HEK293T (cell line): ENCODE results near the gene MXRA7.
"Not testable (repeated sequence)": the region's sequence is repeated elsewhere in the genome, so short reads cannot be mapped to it uniquely, and the experiment has no call there.

Experiments used
- CTCF ChIA-PET: fragments of 350-600 bp; formaldehyde crosslinking; extraction: SDS; loops from one replicate; lab custom pipeline; 2021; ENCODE audit warnings: antibody characterized with exemption, inconsistent platforms; lab: Yijun Ruan, JAX
- POLR2A ChIA-PET: fragments of 350-600 bp; formaldehyde crosslinking; extraction: SDS; loops from one replicate; lab custom pipeline; 2020; ENCODE audit warnings: antibody characterized with exemption, inconsistent platforms; lab: Yijun Ruan, JAX
- DNase-seq: peaks from one replicate; pipeline ENCODE4 v3.0.0; 2012; ENCODE audit warnings: mixed read lengths; ENCODE audit errors: extremely low spot score
- ARNT ChIP-seq: fragments of 450-650 bp; IDR thresholded peaks from 2 replicates; pipeline ENCODE4 v1.6.1; 2017; ENCODE audit warnings: mild to moderate bottlenecking
- CTBP1 ChIP-seq: fragments of 450-650 bp; IDR thresholded peaks from 2 replicates; pipeline ENCODE4 v1.6.1; 2016; ENCODE audit warnings: borderline replicate concordance
- ELF4 ChIP-seq: fragments of 450-650 bp; IDR thresholded peaks from 2 replicates; pipeline ENCODE4 v1.6.1; 2017; ENCODE audit warnings: antibody characterized with exemption
- FOXA1 ChIP-seq: fragments of 450-650 bp; IDR thresholded peaks from 2 replicates; pipeline ENCODE4 v1.6.1; 2016; ENCODE audit warnings: mild to moderate bottlenecking
- FOXK2 ChIP-seq: fragments of 450-650 bp; IDR thresholded peaks from 2 replicates; pipeline ENCODE4 v1.6.1; 2016; ENCODE audit warnings: mild to moderate bottlenecking
- FOXM1 ChIP-seq: fragments of 450-650 bp; IDR thresholded peaks from 2 replicates; pipeline ENCODE4 v1.6.1; 2017; ENCODE audit warnings: mild to moderate bottlenecking, borderline replicate concordance
- HDGF ChIP-seq: fragments of 450-650 bp; IDR thresholded peaks from 2 replicates; pipeline ENCODE4 v1.6.1; 2017; ENCODE audit warnings: antibody characterized with exemption, borderline replicate concordance
- L3MBTL2 ChIP-seq: fragments of 450-650 bp; conservative IDR thresholded peaks from 2 replicates; pipeline ENCODE4 v1.6.1; 2016; ENCODE audit warnings: mild to moderate bottlenecking
- LEF1 ChIP-seq: fragments of 450-650 bp; IDR thresholded peaks from 2 replicates; pipeline ENCODE4 v1.6.1; 2017; ENCODE audit warnings: mild to moderate bottlenecking, borderline replicate concordance
- NFRKB ChIP-seq: fragments of 450-650 bp; IDR thresholded peaks from 2 replicates; pipeline ENCODE4 v1.6.1; 2016; ENCODE audit warnings: mild to moderate bottlenecking, moderate library complexity
- SP1 ChIP-seq: fragments of 450-650 bp; IDR thresholded peaks from 2 replicates; pipeline ENCODE4 v1.6.1; 2017
- SUZ12 ChIP-seq: fragments of 450-650 bp; IDR thresholded peaks from 2 replicates; pipeline ENCODE4 v1.6.1; 2016; ENCODE audit warnings: mild to moderate bottlenecking
- TARDBP ChIP-seq: fragments of 450-650 bp; IDR thresholded peaks from 2 replicates; pipeline ENCODE4 v1.6.1; 2016
- ZNF384 ChIP-seq: fragments of 450-650 bp; IDR thresholded peaks from 2 replicates; pipeline ENCODE4 v1.6.1; 2016
- TF ChIP-seq, protein P1 (sequence below): fragments of 450-650 bp; IDR thresholded peaks from 2 replicates; pipeline ENCODE4 v1.6.1; 2016

Gene MXRA7

DNA sequence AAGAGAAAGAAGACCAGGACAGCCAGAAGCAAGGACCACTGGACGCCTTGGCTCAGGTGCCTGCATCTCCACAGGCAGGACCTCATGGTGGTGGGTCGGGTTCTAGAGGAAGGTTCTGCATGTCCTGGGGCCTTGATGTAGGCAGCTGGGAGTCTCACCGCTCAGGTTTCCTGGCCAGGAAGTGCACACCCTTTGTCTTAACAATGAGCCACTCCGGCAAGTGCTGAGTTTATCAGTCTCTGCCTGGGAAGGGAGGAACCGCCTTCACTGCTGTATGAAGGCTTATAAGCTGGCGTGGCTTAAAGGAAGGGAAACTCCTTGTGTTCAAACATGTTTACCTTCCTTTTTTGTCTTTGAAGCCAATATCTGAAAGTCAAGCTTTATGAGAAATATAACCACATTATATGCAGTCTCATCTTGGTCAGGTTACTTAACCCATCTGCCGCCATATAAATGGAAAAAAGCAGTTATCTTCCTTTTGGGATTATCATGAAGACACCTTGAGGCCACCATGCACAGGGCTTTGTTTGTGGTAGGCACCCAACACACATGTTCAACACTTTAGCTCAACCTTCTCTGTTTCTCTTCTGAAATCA is 67.1 kb downstream of the MXRA7 start, which contains the start of gene ST6GALNAC1:
TSS of gene ST6GALNAC1 (minus strand) at position 205 of the 596 bp plus-strand sequence. CDS start at position 86, 119 bp downstream.
- ChIA-PET CTCF (no interaction called here), POLR2A (interaction anchor here (2.1 kb wide), 1 partner anchor 27 kb away, joined by 6 read pairs; no protein-coding TSS in a partner anchor)
- TF ChIP-seq TARDBP (no peak), FOXA1 (no peak), HDGF (no peak), LEF1 (no peak), L3MBTL2 (no peak), SP1 (no peak), ZNF384 (no peak), FOXM1 (no peak), ELF4 (no peak)
- DNase-seq = no peak

DNA sequence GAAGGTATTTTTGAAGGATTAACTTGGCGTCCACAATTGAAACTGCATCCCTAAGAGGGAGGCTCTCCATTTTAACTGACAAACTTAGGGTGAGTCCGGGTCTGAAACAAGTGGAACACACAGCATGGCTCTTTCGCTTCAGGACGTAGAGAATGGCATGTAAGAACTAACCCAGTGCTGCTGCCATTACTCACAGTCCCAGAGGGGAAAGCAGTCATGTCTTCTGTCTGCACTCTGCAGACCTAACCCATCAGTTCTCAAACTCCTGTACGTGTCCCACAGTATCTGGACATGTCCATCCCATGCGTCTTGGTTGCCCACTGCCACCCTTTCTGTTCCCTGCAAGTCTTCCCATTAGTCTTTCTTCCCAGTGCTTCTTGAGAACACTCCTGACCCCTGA is 67.8 kb downstream of the MXRA7 start:
- no peak for TF ChIP-seq NFRKB
- DNase-seq = no peak
- ChIA-PET POLR2A (interaction anchor here (2.1 kb wide), 1 partner anchor 28 kb away, joined by 6 read pairs; no protein-coding TSS in a partner anchor), CTCF (no interaction called here)

DNA sequence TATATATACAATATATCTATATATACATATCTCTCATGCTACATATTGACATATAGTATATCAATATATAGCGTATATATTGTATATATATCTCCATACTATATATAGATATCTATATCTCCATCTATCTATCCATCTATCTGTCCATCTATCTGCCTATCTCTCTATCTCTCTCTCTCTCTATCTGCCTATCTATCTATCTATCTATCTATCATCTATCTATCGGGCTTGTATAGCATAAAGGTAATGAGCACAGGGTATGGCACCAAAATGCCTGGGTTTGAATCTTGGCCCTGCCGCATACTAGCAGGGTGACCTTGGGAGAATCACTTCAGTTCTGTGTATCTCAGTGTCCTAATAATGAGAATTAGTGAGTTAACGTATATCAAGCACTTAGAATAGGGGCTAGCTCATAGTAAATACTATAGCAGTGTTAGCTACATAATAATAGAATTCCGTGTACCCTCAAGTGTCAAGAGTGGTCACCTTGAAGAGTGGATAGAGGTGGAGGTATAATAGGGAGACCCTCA is 68.7 kb downstream of the MXRA7 start:
- DNase-seq = no peak
- POLR2A ChIA-PET = interaction anchor here (0.6 to 2.4 kb wide), 2 partner anchors 9 to 84 kb away, joined by 3 to 6 read pairs; no protein-coding TSS in a partner anchor

DNA sequence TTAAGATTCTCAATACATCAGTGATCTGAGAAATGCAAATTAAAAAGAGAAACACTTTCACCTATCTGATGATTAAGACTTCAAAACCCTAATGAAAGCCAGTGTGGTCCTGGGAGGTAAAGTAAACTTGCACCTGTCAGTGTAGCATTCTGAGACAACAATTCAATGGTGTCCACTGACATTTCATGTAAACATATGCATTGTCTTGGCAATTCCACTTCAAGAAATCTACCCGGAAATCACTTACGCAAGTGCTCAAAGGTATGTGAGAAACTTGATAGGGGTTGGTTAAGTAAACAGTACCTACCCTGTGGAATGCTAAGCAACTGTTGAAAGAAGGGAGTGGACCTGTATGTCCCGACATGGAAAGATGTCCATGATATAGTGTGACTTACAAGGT is 69.3 kb downstream of the MXRA7 start:
- no peak for DNase-seq
- TF ChIP-seq, protein P1, sequence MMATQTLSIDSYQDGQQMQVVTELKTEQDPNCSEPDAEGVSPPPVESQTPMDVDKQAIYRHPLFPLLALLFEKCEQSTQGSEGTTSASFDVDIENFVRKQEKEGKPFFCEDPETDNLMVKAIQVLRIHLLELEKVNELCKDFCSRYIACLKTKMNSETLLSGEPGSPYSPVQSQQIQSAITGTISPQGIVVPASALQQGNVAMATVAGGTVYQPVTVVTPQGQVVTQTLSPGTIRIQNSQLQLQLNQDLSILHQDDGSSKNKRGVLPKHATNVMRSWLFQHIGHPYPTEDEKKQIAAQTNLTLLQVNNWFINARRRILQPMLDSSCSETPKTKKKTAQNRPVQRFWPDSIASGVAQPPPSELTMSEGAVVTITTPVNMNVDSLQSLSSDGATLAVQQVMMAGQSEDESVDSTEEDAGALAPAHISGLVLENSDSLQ = peak; percentile 63
- TF ChIP-seq HDGF (no peak), LEF1 (no peak)
- POLR2A ChIA-PET = interaction anchor here (1.1 to 2.4 kb wide), 2 partner anchors 30 to 83 kb away, joined by 3 to 6 read pairs; no protein-coding TSS in a partner anchor

More for the DNA sequence above, 68.7 kb downstream of the MXRA7 start:
- TF ChIP-seq SP1 = no peak
- TF ChIP-seq ZNF384 = no peak
- no peak for TF ChIP-seq FOXK2
- CTCF ChIA-PET = no interaction called here

DNA sequence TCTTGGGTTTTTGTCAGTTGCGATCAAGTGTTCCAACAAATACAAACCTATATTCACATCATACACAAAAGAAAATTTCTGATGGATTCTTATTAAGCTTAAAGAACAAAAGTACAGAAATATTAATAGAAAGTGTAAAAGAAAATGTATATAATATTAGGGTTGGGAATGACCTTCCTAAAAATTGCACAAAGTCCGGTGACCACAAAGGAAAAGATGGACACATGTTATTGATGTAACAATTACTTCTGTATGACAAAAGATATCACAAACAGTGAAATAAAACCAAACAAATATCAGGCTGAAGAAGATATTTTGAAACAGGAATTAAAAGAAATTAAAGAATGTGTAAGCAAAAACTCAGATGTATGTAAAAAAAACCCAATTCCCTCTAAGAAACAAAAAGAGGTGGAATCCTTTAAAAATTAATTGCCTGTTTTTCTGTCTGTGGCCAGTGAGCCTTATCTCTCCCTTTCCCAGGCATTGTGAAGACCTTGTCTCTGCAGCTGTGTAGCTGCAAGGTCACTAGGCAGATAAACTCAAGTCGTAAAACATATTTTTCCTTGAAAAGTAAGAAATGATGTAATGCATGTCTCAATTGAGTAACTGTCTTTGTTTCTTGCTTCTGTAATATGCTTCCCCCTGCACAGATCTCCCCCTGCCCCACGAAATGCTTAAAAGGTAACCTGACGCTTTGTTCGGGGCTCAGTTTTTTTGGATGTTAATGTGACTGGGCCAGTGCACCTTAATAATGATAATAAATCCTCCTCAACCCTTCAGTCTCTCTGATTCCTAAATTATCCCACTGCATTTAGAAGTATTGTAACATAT is 70.0 kb downstream of the MXRA7 start:
- POLR2A ChIA-PET = interaction anchor here (1.0 to 2.4 kb wide), 3 partner anchors 31 to 83 kb away, joined by 3 to 6 read pairs (median 4); no protein-coding TSS in a partner anchor
- DNase-seq = no peak
- CTCF ChIA-PET = interaction anchor here (1.8 kb wide), 1 partner anchor 17 kb away, joined by 7 read pairs; no protein-coding TSS in a partner anchor
- TF ChIP-seq SP1 (no peak), FOXA1 (no peak), ELF4 (no peak), TARDBP (no peak), SUZ12 (no peak), FOXM1 (no peak), NFRKB (no peak)
- TF ChIP-seq, protein P1 = no peak

More for the DNA sequence above, 69.3 kb downstream of the MXRA7 start:
- CTCF ChIA-PET = no interaction called here

DNA sequence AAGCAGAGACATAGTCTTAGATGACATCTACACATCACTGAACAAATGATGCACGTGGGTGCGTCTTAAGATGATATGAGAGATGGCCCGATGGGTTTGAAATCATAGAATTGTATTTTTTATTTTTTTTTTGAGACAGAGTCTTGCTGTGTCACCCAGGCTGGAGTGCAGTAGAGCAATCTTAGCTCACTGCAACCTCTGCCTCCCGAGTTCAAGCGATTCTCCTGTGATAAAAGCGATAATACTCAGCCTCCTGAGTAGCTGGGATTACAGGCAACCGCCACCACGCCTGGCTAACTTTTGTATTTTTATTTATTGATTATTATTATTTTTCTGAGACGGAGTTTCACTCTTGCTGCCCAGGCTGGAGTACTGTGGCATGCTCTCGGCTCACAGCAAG is 72.5 kb downstream of the MXRA7 start:
- no peak for DNase-seq
- ChIA-PET CTCF (interaction anchor here (0.8 kb wide), 1 partner anchor 13 kb away, joined by 3 read pairs; no protein-coding TSS in a partner anchor), POLR2A (interaction anchor here (1.5 kb wide), 1 partner anchor 33 kb away, joined by 9 read pairs; no protein-coding TSS in a partner anchor)
- TF ChIP-seq ELF4 (no peak), TARDBP (no peak), ARNT (no peak), LEF1 (no peak), CTBP1 (no peak), FOXA1 (no peak)

DNA sequence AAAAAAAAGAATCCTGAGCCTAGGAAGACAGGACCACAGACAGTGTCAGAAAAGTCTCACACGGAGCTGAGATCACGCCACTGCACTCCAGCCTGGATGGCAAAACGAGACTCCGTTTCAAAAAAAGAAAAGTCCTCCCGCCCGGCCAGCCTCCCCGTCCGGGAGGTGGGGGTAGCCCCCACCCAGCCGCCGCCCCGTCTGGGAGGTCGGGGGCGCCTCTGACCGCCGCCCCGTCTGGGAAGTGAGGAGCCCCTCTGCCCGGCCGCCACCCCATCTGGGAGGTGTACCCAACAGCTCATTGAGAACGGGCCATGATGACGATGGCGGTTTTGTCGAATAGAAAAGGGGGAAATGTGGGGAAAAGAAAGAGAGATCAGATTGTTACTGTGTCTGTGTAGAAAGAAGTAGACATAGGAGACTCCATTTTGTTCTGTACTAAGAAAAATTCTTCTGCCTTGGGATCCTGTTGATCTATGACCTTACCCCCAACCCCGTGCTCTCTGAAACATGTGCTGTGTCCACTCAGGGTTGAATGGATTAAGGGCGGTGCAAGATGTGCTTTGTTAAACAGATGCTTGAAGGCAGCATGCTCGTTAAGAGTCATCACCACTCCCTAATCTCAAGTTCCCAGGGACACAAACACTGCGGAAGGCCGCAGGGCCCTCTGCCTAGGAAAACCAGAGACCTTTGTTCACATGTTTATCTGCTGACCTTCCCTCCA is 74.1 kb downstream of the MXRA7 start:
- CTCF ChIA-PET = interaction anchor here (0.7 kb wide), 1 partner anchor 14 kb away, joined by 3 read pairs; no protein-coding TSS in a partner anchor
- POLR2A ChIA-PET, DNase-seq: not testable (repeated sequence)
